T47D (cell line): ENCODE data around the gene OTUD7B.
"Not testable (repeated sequence)": the region's sequence is repeated elsewhere in the genome, so short reads cannot be mapped to it uniquely, and the experiment has no call there.

Experiments
- DNase-seq, 2 experiments: peaks; one replicate each; pipeline versions ENCODE4 v3.0.0 to v3.0.0-alpha.2; 2011 to 2012; ENCODE audit warnings: low read depth in 1 of 2, low spot score in 1 of 2
- JUND ChIP-seq: IDR thresholded peaks from 2 replicates; pipeline ENCODE4 v1.6.1; 2012; ENCODE audit warnings: low read depth
- in situ Hi-C: cut with HindIII; loops from 2 replicates; pipeline ENCODE4 v1.10.0; 2016; ENCODE audit warnings: low sequenced_read_pairs, low pct_unique_long_range_greater_than_20kb

OTUD7B gene

DNA sequence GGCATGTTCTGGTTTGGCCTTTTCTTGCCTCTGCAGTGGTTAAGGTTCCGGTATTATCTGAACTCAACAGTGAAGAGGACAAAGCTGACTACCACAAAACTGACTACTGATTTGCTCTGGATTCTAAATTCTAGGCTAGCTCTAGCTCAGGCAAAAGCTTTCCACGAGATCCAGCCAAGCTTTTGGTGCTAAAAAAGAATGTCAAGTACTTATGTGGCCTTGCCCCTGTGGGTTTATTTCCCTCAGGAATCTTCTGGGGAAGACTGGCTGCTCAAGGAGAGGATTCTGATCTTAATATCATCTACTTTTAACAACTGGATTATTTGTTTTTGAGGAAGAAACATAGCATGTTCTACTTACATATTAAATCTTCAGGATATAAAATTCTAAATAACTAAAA, 47.8 kb downstream of the OTUD7B start:
- no peak for DNase-seq
- in situ Hi-C loops = no loop called here
- TF ChIP-seq JUND = no peak

DNA sequence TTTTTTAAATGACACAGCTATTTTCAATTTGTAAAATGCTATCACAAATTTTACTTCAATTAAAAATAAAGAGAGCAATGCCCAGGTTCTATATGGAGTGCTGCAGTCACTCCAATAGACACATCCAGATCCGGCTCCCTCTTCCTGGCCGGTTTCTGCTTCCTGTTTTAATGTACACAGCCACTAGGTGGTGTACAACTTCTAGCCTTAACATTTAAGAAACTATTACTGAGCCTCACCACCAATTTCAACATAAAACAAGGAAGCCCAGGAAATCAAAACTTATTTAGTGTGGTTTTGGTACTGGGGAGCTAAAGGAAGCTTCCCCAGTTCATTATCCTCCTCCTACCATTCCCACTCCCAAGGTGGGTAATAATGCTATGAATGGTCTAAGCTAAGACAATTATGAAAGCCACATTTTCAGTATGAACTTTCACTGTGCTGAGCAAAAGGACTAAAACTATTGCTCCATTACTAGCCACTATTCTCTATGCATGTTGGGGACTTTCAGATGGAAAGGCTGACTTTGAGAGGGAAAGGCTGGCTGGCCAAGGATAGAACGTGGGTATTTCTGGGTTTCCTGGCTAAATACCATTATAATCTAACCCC, 48.4 kb downstream of the OTUD7B start:
- in situ Hi-C loops = no loop called here

DNA sequence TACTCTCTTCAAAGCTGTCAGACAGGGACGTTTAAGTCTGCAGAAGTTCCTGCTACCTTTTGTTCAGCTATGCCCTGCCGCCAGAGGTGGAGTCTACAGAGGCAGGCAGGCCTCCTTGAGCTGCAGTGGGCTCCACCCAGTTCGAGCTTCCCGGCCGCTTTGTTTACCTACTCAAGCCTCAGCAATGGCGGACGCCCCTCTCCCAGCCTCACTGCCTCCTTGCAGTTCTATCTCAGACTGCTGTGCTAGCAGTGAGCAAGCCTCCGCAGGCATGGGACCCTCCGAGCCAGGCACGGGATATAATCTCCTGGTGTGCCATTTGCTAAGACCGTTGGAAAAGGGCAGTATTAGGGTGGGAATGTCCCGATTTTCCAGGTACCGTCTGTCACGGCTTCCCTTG, 53.0 kb downstream of the OTUD7B start:
- DNase-seq, in situ Hi-C loops: not testable (repeated sequence)

More for the DNA sequence above, 48.4 kb downstream of the OTUD7B start:
- TF ChIP-seq JUND = no peak
- peak; percentile 32 to 89 for DNase-seq

DNA sequence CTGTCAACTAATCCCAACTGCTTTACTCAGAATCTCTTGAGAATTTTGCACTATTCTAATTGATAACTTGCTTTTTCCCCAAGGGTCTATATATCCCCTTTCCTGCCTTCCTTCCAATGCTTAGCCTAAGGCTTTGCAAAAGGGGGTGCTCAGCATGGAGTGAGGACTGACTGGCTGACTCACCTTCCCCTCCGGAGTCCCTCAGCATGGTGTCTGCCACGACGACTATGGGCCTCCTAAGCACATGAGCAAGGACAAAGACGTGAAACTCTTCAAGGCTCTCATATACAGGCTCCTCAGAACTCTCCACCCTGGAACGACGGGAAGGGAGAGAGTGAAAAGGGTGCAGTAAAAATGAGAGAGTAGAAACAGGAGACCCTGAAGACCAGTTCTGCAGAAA, 60.6 kb downstream of the OTUD7B start:
- DNase-seq = no peak

DNA sequence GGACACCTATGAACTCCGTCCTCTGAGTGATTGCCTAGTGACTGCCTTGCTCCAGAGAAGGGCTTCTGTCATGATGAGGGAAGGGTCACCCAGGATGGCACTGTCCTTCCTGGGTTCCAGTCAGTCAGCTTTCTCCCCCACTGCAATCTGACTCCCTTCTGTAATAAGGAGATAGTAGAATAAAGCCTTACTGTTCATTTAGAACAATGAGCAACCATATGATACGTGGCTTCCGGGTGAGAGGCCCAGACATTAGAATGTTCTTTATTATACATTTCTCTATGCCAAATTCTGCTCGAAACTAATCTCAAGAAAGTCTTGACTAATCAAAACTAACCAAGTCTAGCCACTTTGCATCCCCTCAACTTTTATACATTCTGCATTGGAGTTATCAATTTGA, 65.3 kb downstream of the OTUD7B start:
- no peak for DNase-seq
- in situ Hi-C loops = no loop called here

More for the DNA sequence above, 60.6 kb downstream of the OTUD7B start:
- in situ Hi-C loops = no loop called here
- no peak for TF ChIP-seq JUND

DNA sequence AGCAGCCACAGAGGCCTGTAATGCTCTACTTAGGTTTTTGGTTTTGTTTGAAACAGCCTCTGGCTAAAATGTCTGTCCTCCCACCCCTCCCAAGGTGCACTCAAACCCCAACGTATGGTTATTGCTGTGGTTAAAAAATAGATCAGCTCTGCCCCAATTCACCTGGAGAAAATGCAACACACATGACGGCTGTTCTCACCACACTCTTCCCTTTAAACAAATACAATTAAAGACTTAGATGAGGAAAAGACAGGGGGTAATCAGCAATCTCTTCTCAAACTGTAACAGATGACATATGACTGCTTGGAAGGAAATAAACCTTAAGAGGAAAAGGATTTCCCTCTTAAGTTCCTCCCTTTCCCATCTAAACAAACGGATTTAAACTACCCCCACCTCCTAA, 67.6 kb downstream of the OTUD7B start:
- TF ChIP-seq JUND = no peak
- DNase-seq = no peak
- in situ Hi-C loops = no loop called here

More for the DNA sequence above, 65.3 kb downstream of the OTUD7B start:
- TF ChIP-seq JUND = no peak

DNA sequence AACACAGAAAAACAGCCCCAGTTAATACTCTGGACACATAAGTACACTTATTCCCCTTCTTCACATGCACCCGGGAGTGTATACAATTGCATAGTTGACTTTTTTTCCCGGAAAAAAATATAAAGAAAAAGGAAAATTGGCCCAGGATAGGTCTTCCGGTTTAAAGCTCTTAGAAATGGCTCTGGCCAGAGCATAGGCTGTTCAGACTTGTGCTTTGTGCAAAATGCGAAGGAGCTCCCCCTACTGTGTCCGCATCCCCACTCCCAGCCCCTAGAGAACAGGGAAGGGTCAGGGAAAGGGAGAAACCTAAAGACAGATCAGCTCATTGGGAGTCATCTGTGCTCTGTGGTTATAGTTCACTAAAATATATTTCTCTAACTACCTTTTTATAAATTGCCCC, 68.3 kb downstream of the OTUD7B start:
- in situ Hi-C loops = no loop called here
- TF ChIP-seq JUND = no peak
- DNase-seq = peak in 1 of 2 experiments; percentile 30

DNA sequence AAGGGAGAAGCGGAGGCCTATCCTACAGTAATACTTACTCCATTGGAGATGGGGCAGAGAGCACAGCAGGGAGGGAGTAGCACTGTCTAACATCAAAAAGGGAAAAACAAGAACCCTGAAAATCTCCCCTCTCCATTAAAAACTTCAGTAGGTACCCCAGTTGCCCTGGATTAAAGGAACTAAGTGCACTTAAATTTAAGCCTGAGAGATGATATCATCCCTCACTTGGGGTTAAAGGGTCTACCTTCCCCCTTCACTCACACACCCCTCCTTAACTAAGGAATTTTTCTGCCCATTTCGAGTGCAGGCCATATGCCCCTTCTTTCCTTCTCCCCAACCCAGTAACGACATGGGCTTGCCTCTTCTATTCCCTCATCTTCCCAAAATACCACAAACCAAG, 70.1 kb downstream of the OTUD7B start:
- in situ Hi-C loops = no loop called here
- TF ChIP-seq JUND = no peak
- no peak for DNase-seq

DNA sequence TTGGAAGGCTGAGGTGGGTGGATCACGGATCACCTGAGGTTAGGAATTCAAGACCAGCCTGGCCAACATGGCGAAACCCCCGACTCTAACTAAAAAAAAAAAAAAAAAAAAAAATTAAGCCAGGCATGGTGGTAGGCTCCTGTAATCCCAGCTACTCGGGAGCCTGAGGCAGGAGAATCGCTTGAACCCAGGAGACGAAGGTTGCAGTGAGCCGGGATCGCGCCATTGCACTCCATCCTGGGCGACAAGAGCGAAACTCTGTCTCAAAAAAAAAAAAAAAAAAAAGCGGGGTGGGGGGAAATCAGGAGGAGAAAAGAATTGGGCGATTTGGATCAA, 71.9 kb downstream of the OTUD7B start:
- in situ Hi-C loops, DNase-seq: not testable (repeated sequence)

DNA sequence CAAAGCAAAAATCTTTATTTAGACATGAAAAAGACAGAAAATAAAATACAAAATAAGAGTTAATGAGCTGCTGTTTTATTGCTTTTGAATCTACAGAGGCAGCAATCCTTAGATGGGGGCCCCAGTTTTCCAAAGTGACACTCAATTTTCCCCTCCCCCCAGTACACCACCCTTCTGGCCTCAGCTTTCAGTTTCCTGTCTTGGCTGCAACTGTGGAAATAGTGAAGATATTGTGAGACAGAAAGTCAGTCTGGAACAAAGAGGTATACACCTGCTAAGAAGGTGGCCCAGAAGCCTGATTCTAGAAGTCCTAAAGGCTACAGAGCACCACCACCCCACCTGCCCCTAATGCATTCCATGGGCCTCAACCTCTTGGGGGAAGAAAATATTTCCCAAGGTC, 72.8 kb downstream of the OTUD7B start:
- no peak for DNase-seq
- TF ChIP-seq JUND = no peak
- in situ Hi-C loops = no loop called here

DNA sequence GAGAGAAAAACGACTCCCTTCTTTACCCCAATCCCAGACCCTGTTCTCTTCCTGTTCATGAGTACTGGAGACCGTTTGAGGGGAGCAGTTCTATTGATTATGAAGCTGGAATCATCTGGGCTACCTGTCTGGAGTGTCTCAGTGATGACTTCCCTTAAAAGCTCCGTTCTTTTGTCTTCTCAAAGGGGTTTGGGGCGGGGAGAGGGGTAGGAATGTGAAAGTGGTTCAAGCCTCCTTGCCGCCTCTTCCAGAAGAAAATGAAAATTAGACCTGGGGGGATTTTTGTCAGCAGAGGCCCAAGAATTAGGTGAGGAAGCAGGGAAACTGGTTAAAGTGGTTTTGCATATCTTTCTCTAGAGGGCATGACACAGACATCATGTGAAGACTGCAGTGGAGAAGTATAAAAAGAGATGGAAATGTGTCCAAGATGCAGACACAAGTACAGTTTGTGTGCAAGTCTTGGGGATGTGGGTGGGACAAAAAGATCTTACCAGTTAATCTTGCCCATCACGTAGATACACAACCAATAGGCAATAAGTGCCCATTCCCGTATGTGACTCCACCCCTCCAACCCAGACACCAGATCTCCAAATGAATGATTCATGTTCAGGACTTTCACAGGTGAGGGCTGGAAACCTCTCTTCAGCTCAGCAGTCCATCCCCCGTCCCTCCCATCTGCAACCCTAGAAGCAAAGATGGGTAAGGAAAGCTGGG, 73.4 kb downstream of the OTUD7B start:
- in situ Hi-C loops = no loop called here
- DNase-seq = peak; percentile 61 to 88
- TF ChIP-seq JUND = no peak

DNA sequence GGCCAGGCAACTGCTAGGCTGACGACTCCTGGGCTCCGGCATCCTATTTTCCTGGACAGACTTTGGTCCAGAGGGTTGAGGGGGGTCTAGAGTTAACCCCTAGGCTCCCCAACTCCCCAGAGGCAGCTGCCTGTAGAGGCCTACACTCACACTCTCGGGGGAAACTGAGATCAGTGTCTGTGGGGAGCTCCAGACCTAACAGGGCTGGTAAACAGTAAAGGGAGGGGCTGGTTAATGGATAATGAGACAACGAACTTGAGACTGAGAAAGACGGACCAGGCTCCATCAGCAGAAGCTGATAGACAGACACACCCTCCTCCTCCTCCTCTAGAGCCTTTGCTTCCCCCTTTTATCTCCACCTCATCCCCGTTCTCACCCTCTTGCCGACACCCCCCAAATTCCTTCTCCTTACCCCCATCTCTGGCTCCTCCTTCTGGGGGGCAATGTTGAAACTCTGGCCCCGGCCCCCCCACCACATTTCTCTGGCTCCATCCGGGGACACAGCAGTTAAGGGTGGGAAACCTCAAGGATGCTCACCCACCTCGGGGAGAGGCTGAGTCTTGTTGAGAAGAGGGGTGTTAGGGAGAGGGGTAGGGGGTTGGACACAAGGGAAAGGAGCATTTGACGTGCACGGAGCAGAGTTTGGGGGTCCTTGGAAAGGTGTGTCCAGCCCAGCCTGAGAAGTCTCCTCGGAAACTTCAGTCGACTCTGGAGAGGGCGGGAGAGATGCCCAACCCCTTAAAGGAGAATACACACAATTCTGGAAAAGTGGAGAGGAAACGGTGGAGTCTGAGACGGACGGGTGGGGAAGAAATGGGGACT, 74.1 kb downstream of the OTUD7B start, which contains the start of gene MTMR11:
Gene MTMR11, minus strand, starts transcription at position 710 of the 822 bp plus-strand sequence. Its CDS starts 232 bp downstream, at position 478.
- DNase-seq = peak; percentile 59 to 68
- no peak for TF ChIP-seq JUND
- in situ Hi-C loops = no loop called here

DNA sequence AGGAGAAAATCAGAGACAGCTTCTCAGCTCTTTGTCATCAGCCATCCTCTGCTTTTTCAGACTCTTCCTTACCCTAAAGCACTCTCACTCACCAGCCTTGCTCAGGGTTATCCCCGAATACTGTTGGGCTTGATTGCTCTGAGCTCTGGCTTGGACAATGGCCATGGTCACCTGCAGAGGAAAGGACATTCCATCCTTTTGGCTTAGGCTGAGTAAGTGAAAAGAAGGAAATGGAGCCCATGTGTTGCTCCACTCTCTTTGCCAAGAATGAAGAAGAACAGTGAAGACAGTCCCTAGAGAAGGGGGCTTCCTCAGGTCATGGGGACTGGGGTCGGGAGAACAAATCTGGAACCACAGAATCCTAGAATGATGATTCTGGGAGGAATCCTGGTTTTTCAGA, 76.2 kb downstream of the OTUD7B start:
- no peak for TF ChIP-seq JUND
- in situ Hi-C loops = no loop called here
- DNase-seq = no peak
